GM12878 (cell line): ENCODE data around the gene RAB2B. TPM values are rescaled to one million over a fixed set of nuclear protein-coding genes. Genes with fewer than 3 reads are reported as not detected.

ENCODE experiments used
- CBX3 ChIP-seq: fragments of 200-600 bp; sonication (generic); IDR thresholded peaks from 2 replicates; pipeline ENCODE4 v1.6.1; 2016; ENCODE audit warnings: low read depth, borderline replicate concordance
- CHD4 ChIP-seq: fragments of 200-600 bp; sonication (generic); IDR thresholded peaks from 2 replicates; pipeline ENCODE4 v1.6.1; 2016; ENCODE audit warnings: mild to moderate bottlenecking
- GATAD2B ChIP-seq: fragments of 450-650 bp; conservative IDR thresholded peaks from 2 replicates; pipeline ENCODE4 v1.6.1; 2017; ENCODE audit warnings: low read depth, mild to moderate bottlenecking, moderate library complexity
- HSF1 ChIP-seq: fragments of 150-350 bp; IDR thresholded peaks from 2 replicates; pipeline ENCODE4 v1.6.1; 2014; ENCODE audit warnings: mild to moderate bottlenecking, low read depth, low read length
- IRF3 ChIP-seq: fragments of 450-650 bp; IDR thresholded peaks from 2 replicates; pipeline ENCODE4 v1.6.1; 2014; ENCODE audit warnings: mild to moderate bottlenecking
- KLF5 ChIP-seq: fragments of 450-650 bp; IDR thresholded peaks from 2 replicates; pipeline ENCODE4 v1.6.1; 2014; ENCODE audit warnings: mild to moderate bottlenecking; ENCODE audit not compliant: partially characterized antibody
- MEF2A ChIP-seq: IDR thresholded peaks from 2 replicates; pipeline ENCODE4 v1.6.1; 2011; ENCODE audit warnings: low read depth, mild to moderate bottlenecking, low read length, moderate library complexity; ENCODE audit not compliant: insufficient read depth
- MTA3 ChIP-seq: IDR thresholded peaks from 2 replicates; pipeline ENCODE4 v1.6.1; 2012; ENCODE audit warnings: low read length, inconsistent platforms, borderline replicate concordance
- NR2C1 ChIP-seq: fragments of 450-650 bp; IDR thresholded peaks from 2 replicates; pipeline ENCODE4 v1.6.1; 2017; ENCODE audit warnings: antibody characterized with exemption, mild to moderate bottlenecking, moderate library complexity
- PBX3 ChIP-seq: IDR thresholded peaks from 2 replicates; pipeline ENCODE4 v1.6.1; 2011; ENCODE audit warnings: mild to moderate bottlenecking, low read depth, low read length, moderate library complexity; ENCODE audit not compliant: insufficient replicate concordance
- POLR2A ChIP-seq: IDR thresholded peaks from 2 replicates; pipeline ENCODE4 v1.6.1; 2011; ENCODE audit warnings: low read depth, mild to moderate bottlenecking, low read length
- POLR2AphosphoS5 ChIP-seq: IDR thresholded peaks from 2 replicates; pipeline ENCODE4 v1.6.1; 2011; ENCODE audit warnings: mild to moderate bottlenecking, low read length, inconsistent platforms
- RAD21 ChIP-seq: IDR thresholded peaks from 2 replicates; pipeline ENCODE4 v1.6.1; 2011; ENCODE audit warnings: mild to moderate bottlenecking, low read depth, low read length, moderate library complexity; ENCODE audit not compliant: insufficient read depth
- REST ChIP-seq: IDR thresholded peaks from 2 replicates; pipeline ENCODE4 v1.6.1; 2012; ENCODE audit warnings: mild to moderate bottlenecking, low read depth, low read length
- SUZ12 ChIP-seq: fragments of 200-600 bp; sonication (generic); IDR thresholded peaks from one replicate; pipeline ENCODE4 v1.6.1; 2018; ENCODE audit warnings: antibody characterized with exemption, mild to moderate bottlenecking; ENCODE audit not compliant: unreplicated experiment
- ZNF217 ChIP-seq: fragments of 450-650 bp; IDR thresholded peaks from 2 replicates; pipeline ENCODE4 v1.6.1; 2017; ENCODE audit warnings: antibody characterized with exemption, mild to moderate bottlenecking
- ZNF274 ChIP-seq: IDR thresholded peaks from one replicate; pipeline ENCODE4 v1.8.0; 2011; ENCODE audit not compliant: insufficient read length, insufficient read depth
- ZNF592 ChIP-seq: fragments of 450-650 bp; IDR thresholded peaks from 2 replicates; pipeline ENCODE4 v1.6.1; 2017; ENCODE audit warnings: mild to moderate bottlenecking, moderate library complexity
- polyA plus RNA-seq, 11 experiments: library from polyadenylated mRNA; depleted of rRNA in 4 of 11; unstranded in 6 of 11; stranded (reverse) in 5 of 11; fragments of >200 nt; fragmentation: Nextera tagmentation in 4 of 11; fragmentation: Illumina TruSeq in 1 of 11; extraction: Ambion mirVana in 4 of 11; extraction: Trizol in 1 of 11; gene quantifications; 1 replicate in 1 of 11; 2 replicates in 10 of 11; pipeline versions ENCODE4 v1.2.1 to v1.2.3, GENCODE V29; 2011 to 2016; ENCODE audit warnings: inconsistent platforms in 2 of 11, missing spikeins in 2 of 11, low read depth in 1 of 11
- total RNA-seq, 4 experiments: library from RNA; depleted of rRNA in 3 of 4; stranded (reverse); fragments of >200 nt in 3 of 4; fragmentation: Illumina TruSeq in 1 of 4; extraction: Trizol in 1 of 4; gene quantifications; 2 replicates each; pipeline versions ENCODE4 v1.2.1 to v1.2.3, GENCODE V29; 2013 to 2021

RAB2B gene
- total and polyA plus RNA-seq, 10 of the 15 experiments (the other 5 are each of a cell fraction or from before 2014, with no cell fraction given) = 5.6 to 45.1 (median 12.5) TPM

- TF ChIP-seq IRF3 (no peak), MTA3 (no peak), ZNF217 (no peak), POLR2AphosphoS5 (no peak), CHD4 (no peak), REST (no peak), SUZ12 (no peak), GATAD2B (peak; percentile 28; the same call in 1 of the 2 replicates), MEF2A (no peak), KLF5 (no peak), CBX3 (no peak), PBX3 (peak; percentile 73), RAD21 (peak; percentile 74), ZNF274 (no peak), POLR2A (no peak), ZNF592 (no peak), HSF1 (no peak), NR2C1 (0 out of 2 replicates have a peak, but pooled peaks have one; percentile 17)
These were observed 22.1 kb upstream of the RAB2B start (continued) for GRCh38 chr14:21498540-21499526.
